Spinal cord (tissue), 10 donors: ENCODE results near the gene FRMPD4. TPM values are rescaled to one million over a fixed set of nuclear protein-coding genes. Genes with fewer than 3 reads are reported as not detected.
A peak's percentile ranks its signal among the peaks of the same experiment; 100 is the strongest.
"Not testable (repeated sequence)": the region's sequence is repeated elsewhere in the genome, so short reads cannot be mapped to it uniquely, and the experiment has no call there.

Experiments
- DNase-seq, 6 donors: peaks; one replicate each; pipeline versions ENCODE4 v3.0.0 to v3.0.0-alpha.2; 2013 to 2015; ENCODE audit warnings: low spot score in 6 of 6, low read depth in 4 of 6
- H3K27ac ChIP-seq: one replicate; pipeline ENCODE4 v1.5.1; 2013; ENCODE audit warnings: low read depth, low read length, control low read depth
- H3K27me3 ChIP-seq: one replicate; pipeline ENCODE4 v1.6.1; 2013; ENCODE audit warnings: low read length; ENCODE audit not compliant: control insufficient read depth, insufficient read depth
- H3K36me3 ChIP-seq: one replicate; pipeline ENCODE4 v1.6.1; 2013; ENCODE audit warnings: low read length; ENCODE audit not compliant: control insufficient read depth, insufficient read depth
- H3K4me1 ChIP-seq: one replicate; pipeline ENCODE4 v1.6.1; 2013; ENCODE audit warnings: low read length; ENCODE audit not compliant: control insufficient read depth, insufficient read depth
- H3K4me3 ChIP-seq: one replicate; pipeline ENCODE4 v1.5.1; 2013; ENCODE audit warnings: low read depth, low read length, control low read depth
- H3K9me3 ChIP-seq: one replicate; pipeline ENCODE4 v1.6.1; 2013; ENCODE audit warnings: low read length; ENCODE audit not compliant: control insufficient read depth, insufficient read depth
- whole genome bisulfite sequencing: methylation state at CpG from one replicate; pipeline ENCODE4 v1.1.5; 2013; ENCODE audit warnings: missing lambda C conversion rate; ENCODE audit not compliant: insufficient coverage; 5-methylcytosine and 5-hydroxymethylcytosine counted together
- polyA plus RNA-seq, 2 donors: library from polyadenylated mRNA; unstranded; fragments of 120-200 nt; gene quantifications; one replicate each; pipeline ENCODE4 v1.2.1, GENCODE V29; 2013; ENCODE audit not compliant: insufficient read length in 2 of 2
- total RNA-seq, 2 donors: library from RNA; depleted of rRNA in 1 of 2; stranded (reverse); fragments of 120-200 nt in 1 of 2; fragments of >200 nt in 1 of 2; gene quantifications; one replicate each; pipeline versions ENCODE4 v1.2.3 to v1.2.4, GENCODE V29; 2013 to 2014
- donor health status: healthy.

FRMPD4 gene
- total and polyA plus RNA-seq, 4 donors: 2.6 to 9.8 (median 5.9) TPM

GRCh38 chrX:12489341-12489740, 351.1 kb downstream of the FRMPD4 start:
- no peaks in the 10 kb centered on the region for H3K9me3 ChIP-seq
- no peak overlapping the region for H3K4me3 ChIP-seq
- no peak for DNase-seq
- no peaks in the 10 kb centered on the region for H3K36me3 ChIP-seq
- H3K27me3 ChIP-seq: no peaks in the 10 kb centered on the region
- no peaks in the 10 kb centered on the region for H3K4me1 ChIP-seq
- no CpG with 5 or more reads among the region's 3 CpGs for WGBS
- no peak overlapping the region for H3K27ac ChIP-seq

- DNase-seq: no peak
- H3K27me3 ChIP-seq: peaks cover 2% of the 10 kb centered on the region
- H3K9me3 ChIP-seq: no peaks in the 10 kb centered on the region
- H3K36me3 ChIP-seq: no peaks in the 10 kb centered on the region
- 68% methylated on average over 7 of the region's 11 CpGs for WGBS
- H3K4me1 ChIP-seq: no peaks in the 10 kb centered on the region
- no peak overlapping the region for H3K4me3 ChIP-seq
- H3K27ac ChIP-seq: no peak overlapping the region
Measured at GRCh38 chrX:12494400-12495138, 356.3 kb downstream of the FRMPD4 start.

- Histone ChIP-seq H3K36me3 (no peaks in the 10 kb centered on the region), H3K4me1 (no peaks in the 10 kb centered on the region), H3K4me3 (no peak overlapping the region), H3K27ac (no peak overlapping the region), H3K9me3 (no peaks in the 10 kb centered on the region), H3K27me3 (peaks cover 2% of the 10 kb centered on the region)
- 33% methylated on average over 1 of the region's 4 CpGs for WGBS
- DNase-seq: no peak
Measured at GRCh38 chrX:12496343-12496742, 358.1 kb downstream of the FRMPD4 start.

- no peak for DNase-seq
- Histone ChIP-seq H3K4me3 (no peak overlapping the region), H3K27ac (no peak overlapping the region), H3K27me3 (peaks cover 2% of the 10 kb centered on the region), H3K4me1 (no peaks in the 10 kb centered on the region), H3K9me3 (no peaks in the 10 kb centered on the region), H3K36me3 (no peaks in the 10 kb centered on the region)
- 66% methylated on average over 5 of the region's 8 CpGs for WGBS
Measured at GRCh38 chrX:12497832-12498591, 359.7 kb downstream of the FRMPD4 start.

- H3K27ac ChIP-seq: no peak overlapping the region
- no peaks in the 10 kb centered on the region for H3K4me1 ChIP-seq
- no peak for DNase-seq
- no peaks in the 10 kb centered on the region for H3K9me3 ChIP-seq
- WGBS: 52% methylated on average over 3 of the region's 3 CpGs
- H3K27me3 ChIP-seq: peaks cover 7% of the 10 kb centered on the region
- H3K36me3 ChIP-seq: no peaks in the 10 kb centered on the region
- no peak overlapping the region for H3K4me3 ChIP-seq
Measured at GRCh38 chrX:12505127-12505526, 366.9 kb downstream of the FRMPD4 start.

GRCh38 chrX:12515384-12515783, 377.1 kb downstream of the FRMPD4 start:
- H3K4me3 ChIP-seq, H3K36me3 ChIP-seq, H3K4me1 ChIP-seq, H3K27me3 ChIP-seq, DNase-seq, H3K27ac ChIP-seq, H3K9me3 ChIP-seq: not testable (repeated sequence)
- no CpG with 5 or more reads among the region's 2 CpGs for WGBS

GRCh38 chrX:12526306-12526705, 388.0 kb downstream of the FRMPD4 start:
- no peaks in the 10 kb centered on the region for H3K4me1 ChIP-seq
- no peak overlapping the region for H3K4me3 ChIP-seq
- 48% methylated on average over 4 of the region's 5 CpGs for WGBS
- no peaks in the 10 kb centered on the region for H3K9me3 ChIP-seq
- H3K27ac ChIP-seq: no peak overlapping the region
- peaks cover 3% of the 10 kb centered on the region for H3K27me3 ChIP-seq
- DNase-seq: peak in 2 of 6 donors; percentile 1 to 17
- H3K36me3 ChIP-seq: no peaks in the 10 kb centered on the region

- not testable (repeated sequence) for H3K4me3 ChIP-seq, H3K9me3 ChIP-seq, DNase-seq, H3K27me3 ChIP-seq, H3K4me1 ChIP-seq, H3K36me3 ChIP-seq, H3K27ac ChIP-seq
- 71% methylated on average over 10 of the region's 11 CpGs for WGBS
Measured at GRCh38 chrX:12538096-12538495, 399.8 kb downstream of the FRMPD4 start.

GRCh38 chrX:12542251-12542650, 404.0 kb downstream of the FRMPD4 start:
- not testable (repeated sequence) for H3K9me3 ChIP-seq, H3K27ac ChIP-seq, DNase-seq, H3K4me1 ChIP-seq, H3K36me3 ChIP-seq, H3K4me3 ChIP-seq, H3K27me3 ChIP-seq
- WGBS: no CpG with 5 or more reads among the region's 3 CpGs

- 77% methylated on average over 3 of the region's 3 CpGs for WGBS
- Histone ChIP-seq H3K9me3 (no peaks in the 10 kb centered on the region), H3K27ac (no peak overlapping the region), H3K4me3 (no peak overlapping the region), H3K4me1 (no peaks in the 10 kb centered on the region), H3K27me3 (no peaks in the 10 kb centered on the region), H3K36me3 (no peaks in the 10 kb centered on the region)
- no peak for DNase-seq
Measured at GRCh38 chrX:12548341-12548740, 410.1 kb downstream of the FRMPD4 start.
